Measurements from ENCODE around the gene BICRA. TPM values are rescaled to one million over a fixed set of nuclear protein-coding genes. Genes with fewer than 3 reads are reported as not detected.

BICRA gene
- total and polyA plus RNA-seq, 9 of the 15 experiments (the other 6 are each of a cell fraction or from before 2014, with no cell fraction given): 0.01 to 8.8 (median 1.2) TPM

- TF ChIP-seq ZNF512 (tag; IDR thresholded peaks at IDR 0.05) (no peak), ZNF224 (CRISPR knock-in tag; IDR thresholded peaks at IDR 0.05) (no peak), ZNF639 (CRISPR knock-in tag; conservative IDR thresholded peaks at IDR 0.05 in 1 of 2, IDR thresholded peaks at IDR 0.05 in 1 of 2) (no peak), RERE (CRISPR knock-in tag; IDR thresholded peaks at IDR 0.05; ENCODE audit: borderline replicate concordance) (no peak), ZNF263 (CRISPR knock-in tag; IDR thresholded peaks at IDR 0.05; ENCODE audit: borderline replicate concordance) (peak; percentile 62; the same call in 1 of the 2 replicates), BRCA1 (IDR thresholded peaks at IDR 0.05) (no peak), BRCA1 (CRISPR knock-in tag; IDR thresholded peaks at IDR 0.05) (no peak), NFE2 (IDR thresholded peaks at IDR 0.05; ENCODE audit: low read depth) (no peak), NR3C1 (CRISPR knock-in tag; IDR thresholded peaks at IDR 0.05) (no peak), VEZF1 (CRISPR knock-in tag; IDR thresholded peaks at IDR 0.05) (no peak), DIDO1 (tag; IDR thresholded peaks at IDR 0.05; ENCODE audit: low read depth) (no peak), HMBOX1 (IDR thresholded peaks at IDR 0.05) (no peak), GATA2 (CRISPR knock-in tag; IDR thresholded peaks at IDR 0.05) (no peak)
These were observed 107.5 kb downstream of the BICRA start (continued) for GRCh38 chr19:47716270-47716937.

All from K562 (cell line).